IMR-90 (cell line): ENCODE measurements around the gene EXT2. TPM values are rescaled to one million over a fixed set of nuclear protein-coding genes. Genes with fewer than 3 reads are reported as not detected.

Experiments
- ATAC-seq: fragments of 200-7000 bp; cut with Tn5 transposase; 2 replicates; pipeline ENCODE4 v1.9.1; 2020; ENCODE audit warnings: low read depth, mild to moderate bottlenecking, moderate library complexity
- BruUV-seq: library from RNA; stranded (reverse); fragments of 400-500 nt; replicated peaks from 2 replicates; lab custom pipeline; 2021; lab: Mats Ljungman, UMichigan
- CTCF ChIA-PET: fragments of 300-600 bp; formaldehyde crosslinking; extraction: SDS; loops from one replicate; lab custom pipeline; 2021; ENCODE audit warnings: antibody characterized with exemption; lab: Yijun Ruan, JAX
- POLR2A ChIA-PET: fragments of 300-600 bp; sonication (Branson Sonifier 250); formaldehyde crosslinking; loops from one replicate; lab custom pipeline; 2022; ENCODE audit warnings: antibody characterized with exemption; ENCODE audit not compliant: unreplicated experiment; lab: Charles Lee
- DNase-seq: peaks from one replicate; pipeline ENCODE4 v3.0.0; 2013
- H2AFZ ChIP-seq: replicated peaks from 2 replicates; pipeline ENCODE3; 2013; ENCODE audit warnings: low read length, mild to moderate bottlenecking; ENCODE audit not compliant: poor library complexity
- H2AK5ac ChIP-seq: 2 replicates; pipeline ENCODE4 v1.6.1; 2013; ENCODE audit warnings: low read depth, low read length, inconsistent platforms
- H2AK9ac ChIP-seq: replicated peaks from 2 replicates; pipeline ENCODE3; 2013; ENCODE audit warnings: mild to moderate bottlenecking, low read depth, low read length, moderate library complexity; ENCODE audit not compliant: poor library complexity
- H2BK120ac ChIP-seq: 2 replicates; pipeline ENCODE4 v1.6.1; 2013; ENCODE audit warnings: low read depth, low read length, inconsistent platforms
- H2BK15ac ChIP-seq: 3 replicates; pipeline ENCODE4 v1.6.1; 2013; ENCODE audit warnings: low read depth, low read length, inconsistent platforms
- H2BK20ac ChIP-seq: 2 replicates; pipeline ENCODE4 v1.6.1; 2013; ENCODE audit warnings: low read depth, mild to moderate bottlenecking, inconsistent platforms, low read length, moderate library complexity
- H2BK5ac ChIP-seq: 2 replicates; pipeline ENCODE4 v1.6.1; 2013; ENCODE audit warnings: mild to moderate bottlenecking, low read depth, low read length, inconsistent platforms; ENCODE audit not compliant: poor library complexity, severe bottlenecking
- H3K14ac ChIP-seq: replicated peaks from 2 replicates; pipeline ENCODE4 v1.6.1; 2013; ENCODE audit warnings: low read depth, low read length, inconsistent platforms
- H3K18ac ChIP-seq: 2 replicates; pipeline ENCODE4 v1.6.1; 2013; ENCODE audit warnings: low read depth, low read length, control low read depth
- H3K23ac ChIP-seq: 2 replicates; pipeline ENCODE4 v1.6.1; 2013; ENCODE audit warnings: low read depth, low read length, inconsistent platforms
- H3K27ac ChIP-seq: 2 replicates; pipeline ENCODE4 v1.5.1; 2013; ENCODE audit warnings: mild to moderate bottlenecking, control low read depth, low read length; ENCODE audit not compliant: insufficient read depth
- H3K27me3 ChIP-seq: 2 replicates; pipeline ENCODE4 v1.6.1; 2013; ENCODE audit warnings: low read length; ENCODE audit not compliant: control insufficient read depth, insufficient read depth
- H3K36me3 ChIP-seq: 2 replicates; pipeline ENCODE4 v1.6.1; 2013; ENCODE audit warnings: low read length, mixed read lengths; ENCODE audit not compliant: control insufficient read depth, insufficient read depth
- H3K4ac ChIP-seq: 2 replicates; pipeline ENCODE4 v1.6.1; 2013; ENCODE audit warnings: low read depth, low read length, inconsistent platforms
- H3K4me1 ChIP-seq: 2 replicates; pipeline ENCODE4 v1.6.1; 2013; ENCODE audit warnings: low read length, mixed read lengths; ENCODE audit not compliant: control insufficient read depth, insufficient read depth
- H3K4me2 ChIP-seq: 2 replicates; pipeline ENCODE4 v1.6.1; 2013; ENCODE audit warnings: low read depth, mild to moderate bottlenecking, control low read depth, low read length, moderate library complexity
- H3K4me3 ChIP-seq: 2 replicates; pipeline ENCODE4 v1.5.1; 2013; ENCODE audit warnings: low read depth, mild to moderate bottlenecking, control low read depth, low read length, moderate library complexity; ENCODE audit not compliant: insufficient read depth
- H3K56ac ChIP-seq: 2 replicates; pipeline ENCODE4 v1.6.1; 2013; ENCODE audit warnings: low read length, inconsistent platforms; ENCODE audit not compliant: insufficient read depth; ENCODE audit errors: extremely low read depth
- H3K79me1 ChIP-seq, 2 experiments: 2 replicates each; pipeline ENCODE4 v1.6.1; 2013; ENCODE audit warnings: low read length in 2 of 2, inconsistent platforms in 1 of 2, low read depth in 1 of 2
- H3K9ac ChIP-seq: 2 replicates; pipeline ENCODE4 v1.6.1; 2013; ENCODE audit warnings: low read depth, low read length, control low read depth
- H3K9me1 ChIP-seq: 2 replicates; pipeline ENCODE4 v1.6.1; 2013; ENCODE audit warnings: low read length, inconsistent platforms; ENCODE audit not compliant: insufficient read depth
- H3K9me3 ChIP-seq: 2 replicates; pipeline ENCODE4 v1.6.1; 2013; ENCODE audit warnings: low read length; ENCODE audit not compliant: control insufficient read depth, insufficient read depth
- H4K20me1 ChIP-seq: 2 replicates; pipeline ENCODE4 v1.6.1; 2013; ENCODE audit warnings: low read length, inconsistent platforms; ENCODE audit not compliant: insufficient read depth
- H4K5ac ChIP-seq: 2 replicates; pipeline ENCODE4 v1.6.1; 2013; ENCODE audit warnings: mild to moderate bottlenecking, low read depth, low read length, control low read depth
- H4K8ac ChIP-seq, 2 experiments: 2 replicates each; pipeline ENCODE4 v1.6.1; 2013; ENCODE audit warnings: low read depth in 2 of 2, low read length in 2 of 2, control low read depth in 1 of 2, inconsistent platforms in 1 of 2
- H4K91ac ChIP-seq: 2 replicates; pipeline ENCODE4 v1.6.1; 2013; ENCODE audit warnings: low read depth, low read length, inconsistent platforms; ENCODE audit not compliant: insufficient read depth
- BHLHE40 ChIP-seq: fragments of 150-350 bp; IDR thresholded peaks from 2 replicates; pipeline ENCODE4 v1.6.1; 2016; ENCODE audit warnings: mild to moderate bottlenecking, low read depth, low read length
- CHD1 ChIP-seq: IDR thresholded peaks from 2 replicates; pipeline ENCODE4 v1.6.1; 2012; ENCODE audit warnings: low read depth, low read length, improper control_type of control experiment
- CTCF ChIP-seq: conservative IDR thresholded peaks from 2 replicates; pipeline ENCODE4 v1.5.1; 2012; ENCODE audit warnings: mild to moderate bottlenecking, low read depth, low read length, improper control_type of control experiment
- ELK1 ChIP-seq: fragments of 150-350 bp; IDR thresholded peaks from 2 replicates; pipeline ENCODE4 v1.6.1; 2016; ENCODE audit warnings: low read depth, mild to moderate bottlenecking, low read length, moderate library complexity, borderline replicate concordance
- FOS ChIP-seq: fragments of 150-350 bp; IDR thresholded peaks from 2 replicates; pipeline ENCODE4 v1.6.1; 2016; ENCODE audit warnings: low read depth, low read length
- MAFK ChIP-seq: IDR thresholded peaks from 2 replicates; pipeline ENCODE4 v1.6.1; 2012; ENCODE audit warnings: low read depth, low read length, improper control_type of control experiment
- MAZ ChIP-seq: IDR thresholded peaks from 2 replicates; pipeline ENCODE4 v1.6.1; 2012; ENCODE audit warnings: low read depth, mild to moderate bottlenecking, low read length, improper control_type of control experiment, moderate library complexity, borderline replicate concordance
- NFE2L2 ChIP-seq: fragments of 150-350 bp; IDR thresholded peaks from 2 replicates; pipeline ENCODE4 v1.6.1; 2016; ENCODE audit warnings: low read depth, mild to moderate bottlenecking, low read length
- POLR2A ChIP-seq: IDR thresholded peaks from 2 replicates; pipeline ENCODE4 v1.6.1; 2012; ENCODE audit warnings: mild to moderate bottlenecking, low read depth, low read length
- RAD21 ChIP-seq: IDR thresholded peaks from 2 replicates; pipeline ENCODE4 v1.6.1; 2012; ENCODE audit warnings: low read length, improper control_type of control experiment
- RFX5 ChIP-seq: IDR thresholded peaks from 2 replicates; pipeline ENCODE4 v1.8.0; 2012; ENCODE audit warnings: low read depth, mild to moderate bottlenecking, low read length, moderate library complexity
- WGBS, 2 experiments: methylation state at CpG; one replicate each; pipeline versions ENCODE4 v1.1.5 to v1.1.7; 2013; ENCODE audit warnings: missing lambda C conversion rate in 2 of 2; ENCODE audit not compliant: insufficient read length in 1 of 2; ENCODE audit errors: extremely low coverage in 2 of 2; 5-methylcytosine and 5-hydroxymethylcytosine counted together
- dilution Hi-C: fragments of 300-500 bp; cut with HindIII; formaldehyde crosslinking; loops from one replicate; pipeline ENCODE4 v1.14.3; 2018; ENCODE audit warnings: low sequenced_read_pairs; ENCODE audit not compliant: unreplicated experiment
- in situ Hi-C: fragments of 300-500 bp; cut with MboI; formaldehyde crosslinking; loops from 3 replicates; pipeline ENCODE4 v1.14.3; 2019; ENCODE audit warnings: low sequenced_read_pairs, inconsistent platforms, mixed read lengths
- intact Hi-C: fragments of 100-400 bp; cut with micrococcal nuclease; formaldehyde crosslinking; loops from 2 replicates; pipeline ENCODE4 v1.10.0; 2022
- polyA plus RNA-seq, 3 experiments: library from polyadenylated mRNA; depleted of rRNA; stranded (reverse); fragments of >200 nt; gene quantifications; 2 replicates each; pipeline ENCODE4 v1.2.3, GENCODE V29; 2012; ENCODE audit warnings: low replicate concordance in 1 of 3
- total RNA-seq: library from RNA; depleted of rRNA; stranded (reverse); fragments of >200 nt; gene quantifications from 2 replicates; pipeline ENCODE4 v1.2.3, GENCODE V29; 2012

The EXT2 gene
- total and polyA plus RNA-seq, 2 of the 4 experiments (the other 2 are of a cell fraction): 75.0 to 85.3 TPM

- no peak for ATAC-seq
- Histone ChIP-seq H2BK120ac (no peak overlapping the region), H2BK20ac (no peak overlapping the region), H2BK5ac (no peak overlapping the region), H3K9ac (no peak overlapping the region), H3K36me3 (peaks cover 27% of the 10 kb centered on the region), H2BK15ac (no peak overlapping the region), H3K23ac (no peak overlapping the region), H3K27ac (no peak overlapping the region), H4K20me1 (no peaks in the 10 kb centered on the region), H2AK5ac (no peak overlapping the region), H3K9me3 (no peaks in the 10 kb centered on the region), H3K4me1 (no peaks in the 10 kb centered on the region), H3K4ac (no peak overlapping the region), H4K8ac (no peak overlapping the region), H2AFZ (no peak overlapping the region), H3K27me3 (no peaks in the 10 kb centered on the region), H3K14ac (no peak overlapping the region), H3K56ac (no peak overlapping the region), H3K9me1 (no peaks in the 10 kb centered on the region), H3K79me1 (no peaks in the 10 kb centered on the region), H3K4me3 (no peak overlapping the region), H4K91ac (no peak overlapping the region), H2AK9ac (no peak overlapping the region), H3K4me2 (no peak overlapping the region), H3K18ac (no peak overlapping the region), H4K5ac (no peak overlapping the region)
- ChIA-PET POLR2A (no interaction called here), CTCF (no interaction called here)
- intact Hi-C loops (loop anchor here (5.0 to 10.0 kb wide), 2 partner anchors 124 to 157 kb away; no protein-coding TSS in a partner anchor), dilution Hi-C loops (no loop called here), in situ Hi-C loops (loop anchor here (5.0 kb wide), 1 partner anchor 412 kb away; no protein-coding TSS in a partner anchor)
- 80% methylated on average over 4 of the region's 6 CpGs; no CpG with 5 or more reads in 1 of the 2 experiments for WGBS, 2 experiments
- DNase-seq: no peak
- BruUV-seq: no TSS peak
- no peak for TF ChIP-seq CHD1
- TF ChIP-seq BHLHE40: no peak
- no peak for TF ChIP-seq ELK1
- TF ChIP-seq NFE2L2: no peak
- TF ChIP-seq CTCF: no peak
- TF ChIP-seq RAD21: no peak
- TF ChIP-seq RFX5: no peak
- no peak for TF ChIP-seq MAFK
- TF ChIP-seq POLR2A: no peak
- no peak for TF ChIP-seq MAZ
- TF ChIP-seq FOS: no peak
These were observed 35.3 kb downstream of the EXT2 start for GRCh38 chr11:44130751-44131150.
